CD14-positive monocyte (primary cell): ENCODE measurements around the gene RGS11. TPM values are rescaled to one million over a fixed set of nuclear protein-coding genes. Genes with fewer than 3 reads are reported as not detected.

ENCODE experiments used
- DNase-seq, 3 donors: peaks; one replicate each; pipeline ENCODE4 v3.0.0-alpha.2; 2011 to 2022
- H2AFZ ChIP-seq: 2 replicates; pipeline ENCODE4 v1.6.0; 2012; ENCODE audit warnings: mild to moderate bottlenecking, low read depth, low read length, inconsistent platforms; ENCODE audit not compliant: insufficient read depth, poor library complexity, severe bottlenecking
- H3K27ac ChIP-seq, 2 donors: 1 replicate in 1 of 2; 2 replicates in 1 of 2; pipeline ENCODE4 v1.5.1; 2012 to 2013; ENCODE audit warnings: low read length in 2 of 2, control low read depth in 1 of 2, inconsistent platforms in 1 of 2, low read depth in 1 of 2, mild to moderate bottlenecking in 1 of 2
- H3K27me3 ChIP-seq, 2 donors: one replicate each; pipeline versions ENCODE4 v1.6.0 to v1.6.1; 2011 to 2013; ENCODE audit warnings: low read length in 2 of 2; ENCODE audit not compliant: control insufficient read depth in 2 of 2, insufficient read depth in 2 of 2
- H3K36me3 ChIP-seq, 2 donors: replicated peaks in 1 of 2; 1 replicate in 1 of 2; 2 replicates in 1 of 2; pipeline versions ENCODE4 v1.5.1 to v1.6.1; 2012 to 2013; ENCODE audit warnings: low read length in 2 of 2, control low read depth in 1 of 2, inconsistent platforms in 1 of 2, mild to moderate bottlenecking in 1 of 2; ENCODE audit not compliant: insufficient read depth in 2 of 2, control insufficient read depth in 1 of 2
- H3K4me1 ChIP-seq, 2 donors: 1 replicate in 1 of 2; 2 replicates in 1 of 2; pipeline versions ENCODE4 v1.5.1 to v1.6.1; 2012 to 2013; ENCODE audit warnings: low read length in 2 of 2, control low read depth in 1 of 2, inconsistent platforms in 1 of 2, mild to moderate bottlenecking in 1 of 2, moderate library complexity in 1 of 2; ENCODE audit not compliant: insufficient read depth in 2 of 2, control insufficient read depth in 1 of 2
- H3K4me2 ChIP-seq: replicated peaks from 2 replicates; pipeline ENCODE3; 2012; ENCODE audit warnings: low read length, moderate library complexity, mild to moderate bottlenecking; ENCODE audit not compliant: poor library complexity, severe bottlenecking; ENCODE audit errors: extremely low read depth
- H3K4me3 ChIP-seq, 3 experiments: fragments of 200-600 bp in 1 of 3; sonication (generic) in 1 of 3; replicated peaks in 1 of 3; 1 replicate in 2 of 3; 2 replicates in 1 of 3; pipeline ENCODE4 v1.5.1; 2011 to 2013; ENCODE audit warnings: low read length in 3 of 3, mild to moderate bottlenecking in 3 of 3, control low read depth in 2 of 3, low read depth in 2 of 3, inconsistent platforms in 1 of 3, moderate library complexity in 1 of 3
- H3K79me2 ChIP-seq: 2 replicates; pipeline ENCODE4 v1.6.0; 2012; ENCODE audit warnings: mild to moderate bottlenecking, control low read depth, inconsistent platforms, low read length, moderate library complexity; ENCODE audit not compliant: insufficient read depth
- H3K9ac ChIP-seq: 2 replicates; pipeline ENCODE4 v1.6.0; 2017; ENCODE audit warnings: low read length, mild to moderate bottlenecking; ENCODE audit not compliant: insufficient read depth, poor library complexity, severe bottlenecking
- H3K9me3 ChIP-seq, 2 donors: replicated peaks in 1 of 2; 1 replicate in 1 of 2; 2 replicates in 1 of 2; pipeline versions ENCODE4 v1.5.1 to v1.6.1; 2012 to 2013; ENCODE audit warnings: low read length in 2 of 2, control low read depth in 1 of 2; ENCODE audit not compliant: control insufficient read depth in 1 of 2, insufficient read depth in 1 of 2
- H4K20me1 ChIP-seq: 2 replicates; pipeline ENCODE4 v1.6.0; 2012; ENCODE audit warnings: mild to moderate bottlenecking, low read length, control low read depth, moderate library complexity; ENCODE audit not compliant: insufficient read depth
- H3K27ac Mint-ChIP-seq, 7 donors: one replicate each; pipeline ENCODE4 v1.8.0; 2020; ENCODE audit warnings: mild to moderate bottlenecking in 7 of 7, mixed read lengths in 7 of 7, moderate library complexity in 6 of 7, inconsistent platforms in 2 of 7
- H3K27me3 Mint-ChIP-seq, 3 donors: one replicate each; pipeline ENCODE4 v1.8.0; 2021 to 2022; ENCODE audit warnings: low read depth in 3 of 3, mild to moderate bottlenecking in 3 of 3, mixed read lengths in 3 of 3, moderate library complexity in 3 of 3, inconsistent platforms in 1 of 3
- H3K36me3 Mint-ChIP-seq, 2 donors: one replicate each; pipeline ENCODE4 v1.8.0; 2020; ENCODE audit warnings: mixed read lengths in 2 of 2, inconsistent platforms in 1 of 2, mild to moderate bottlenecking in 1 of 2
- H3K4me1 Mint-ChIP-seq: one replicate; pipeline ENCODE4 v1.8.0; 2020; ENCODE audit warnings: mild to moderate bottlenecking, mixed read lengths
- H3K4me3 Mint-ChIP-seq, 2 donors: one replicate each; pipeline ENCODE4 v1.8.0; 2020; ENCODE audit warnings: mild to moderate bottlenecking in 2 of 2, mixed read lengths in 2 of 2, moderate library complexity in 1 of 2
- H3K9me3 Mint-ChIP-seq, 7 donors: one replicate each; pipeline ENCODE4 v1.8.0; 2020 to 2022; ENCODE audit warnings: mixed read lengths in 7 of 7, mild to moderate bottlenecking in 6 of 7, moderate library complexity in 6 of 7, inconsistent platforms in 2 of 7
- CTCF ChIP-seq: fragments of 200-600 bp; IDR thresholded peaks from one replicate; pipeline ENCODE4 v1.8.0; 2022; ENCODE audit warnings: antibody characterized with exemption, mild to moderate bottlenecking
- WGBS: methylation state at CpG from one replicate; pipeline ENCODE4 v1.1.5; 2013; ENCODE audit warnings: missing lambda C conversion rate; ENCODE audit not compliant: insufficient coverage; 5-methylcytosine and 5-hydroxymethylcytosine counted together
- intact Hi-C, 2 donors: fragments of 100-400 bp; cut with micrococcal nuclease; formaldehyde crosslinking; loops; one replicate each; pipeline versions ENCODE4 v1.15.0 to v1.15.1; 2023
- polyA plus RNA-seq, 3 donors: library from polyadenylated mRNA; depleted of rRNA in 1 of 3; unstranded in 2 of 3; stranded (reverse) in 1 of 3; fragments of 300-500 nt in 2 of 3; fragments of >200 nt in 1 of 3; fragmentation: Illumina TruSeq in 2 of 3; gene quantifications; 1 replicate in 2 of 3; 2 replicates in 1 of 3; pipeline ENCODE4 v1.2.3, GENCODE V29; 2012 to 2021

Gene RGS11
- polyA plus RNA-seq, 3 donors, result 0.07 TPM; not detected in 2

GRCh38 chr16:266258-267164, 9.2 kb downstream of the RGS11 start:
- TF ChIP-seq CTCF, result no peak
- Histone ChIP-seq H3K4me3 (no peak overlapping the region), H3K36me3 (peaks cover 25 to 33% of the 10 kb centered on the region in 2 donors), H4K20me1 (no peaks in the 10 kb centered on the region), H3K4me1 (no peaks in the 10 kb centered on the region), H3K9ac (no peak overlapping the region), H2AFZ (no peak overlapping the region), H3K27ac (no peak overlapping the region), H3K4me2 (no peak overlapping the region), H3K9me3 (no peaks in the 10 kb centered on the region), H3K79me2 (no peaks in the 10 kb centered on the region), H3K27me3 (no peaks in the 10 kb centered on the region)
- Mint-ChIP-seq H3K36me3 (peaks cover 22 to 34% of the 10 kb centered on the region in 2 donors), H3K4me3 (no peak overlapping the region), H3K9me3 (peaks cover 0 to 2% (median 0%) of the 10 kb centered on the region in 7 donors), H3K27ac (no peak overlapping the region), H3K27me3 (peaks cover 0 to 3% (median 1%) of the 10 kb centered on the region in 3 donors), H3K4me1 (no peaks in the 10 kb centered on the region)
- no peak for DNase-seq
- intact Hi-C loops, result no loop called here
- 86% methylated on average over 25 of the region's 25 CpGs for WGBS

- peaks cover 0 to 2% (median 1%) of the 10 kb centered on the region in 3 donors for H3K27me3 Mint-ChIP-seq
Measured at GRCh38 chr16:265711-266110, 10.0 kb downstream of the RGS11 start.

More at GRCh38 chr16:265711-266110, 10.0 kb downstream of the RGS11 start:
- Histone ChIP-seq H3K4me1 (no peaks in the 10 kb centered on the region), H3K79me2 (no peaks in the 10 kb centered on the region), H2AFZ (no peak overlapping the region), H3K36me3 (peaks cover 33 to 41% of the 10 kb centered on the region in 2 donors), H4K20me1 (no peaks in the 10 kb centered on the region), H3K4me3 (no peak overlapping the region), H3K4me2 (no peak overlapping the region), H3K9ac (no peak overlapping the region), H3K27me3 (no peaks in the 10 kb centered on the region), H3K9me3 (no peaks in the 10 kb centered on the region), H3K27ac (no peak overlapping the region)
- Mint-ChIP-seq H3K4me3 (no peak overlapping the region), H3K9me3 (peaks cover 0 to 2% (median 0%) of the 10 kb centered on the region in 7 donors), H3K27ac (no peak overlapping the region), H3K4me1 (no peaks in the 10 kb centered on the region), H3K36me3 (peaks cover 30 to 42% of the 10 kb centered on the region in 2 donors)
- no peak for DNase-seq
- TF ChIP-seq CTCF, result no peak
- 88% methylated on average over 12 of the region's 12 CpGs for WGBS
- intact Hi-C loops, result no loop called here
